NT2/D1 (cell line): ENCODE measurements around the gene PSMD8.
"Not testable (repeated sequence)": the region's sequence is repeated elsewhere in the genome, so short reads cannot be mapped to it uniquely, and the experiment has no call there.

ENCODE experiments used
- DNase-seq: peaks from one replicate; pipeline ENCODE4 v3.0.0-alpha.2; 2011; ENCODE audit warnings: low read depth, low spot score
- H3K27me3 ChIP-seq: 2 replicates; pipeline ENCODE4 v1.6.0; 2011; ENCODE audit warnings: mild to moderate bottlenecking; ENCODE audit not compliant: insufficient read length, insufficient read depth
- H3K36me3 ChIP-seq: 2 replicates; pipeline ENCODE4 v1.6.1; 2011; ENCODE audit warnings: mild to moderate bottlenecking, low read length, mixed read lengths; ENCODE audit not compliant: insufficient read depth, insufficient read length
- H3K4me1 ChIP-seq: 2 replicates; pipeline ENCODE4 v1.5.1; 2011; ENCODE audit not compliant: insufficient read depth, insufficient read length
- H3K4me3 ChIP-seq: 2 replicates; pipeline ENCODE4 v1.5.1; 2011; ENCODE audit warnings: low read depth; ENCODE audit not compliant: insufficient read length
- H3K9ac ChIP-seq: 2 replicates; pipeline ENCODE4 v1.6.0; 2011; ENCODE audit warnings: low read depth; ENCODE audit not compliant: insufficient read length
- H3K9me3 ChIP-seq: 2 replicates; pipeline ENCODE4 v1.5.1; 2011; ENCODE audit warnings: mild to moderate bottlenecking, low read length; ENCODE audit not compliant: insufficient read depth
- SUZ12 ChIP-seq: IDR thresholded peaks from 2 replicates; pipeline ENCODE4 v1.6.1; 2011; ENCODE audit not compliant: insufficient read length, insufficient read depth; ENCODE audit errors: extremely low read depth
- YY1 ChIP-seq: IDR thresholded peaks from 2 replicates; pipeline ENCODE4 v1.6.1; 2011; ENCODE audit not compliant: insufficient read length, insufficient read depth
- ZNF274 ChIP-seq: IDR thresholded peaks from 2 replicates; pipeline ENCODE4 v1.6.1; 2011; ENCODE audit warnings: mild to moderate bottlenecking, low read depth, low read length

PSMD8 gene

DNA sequence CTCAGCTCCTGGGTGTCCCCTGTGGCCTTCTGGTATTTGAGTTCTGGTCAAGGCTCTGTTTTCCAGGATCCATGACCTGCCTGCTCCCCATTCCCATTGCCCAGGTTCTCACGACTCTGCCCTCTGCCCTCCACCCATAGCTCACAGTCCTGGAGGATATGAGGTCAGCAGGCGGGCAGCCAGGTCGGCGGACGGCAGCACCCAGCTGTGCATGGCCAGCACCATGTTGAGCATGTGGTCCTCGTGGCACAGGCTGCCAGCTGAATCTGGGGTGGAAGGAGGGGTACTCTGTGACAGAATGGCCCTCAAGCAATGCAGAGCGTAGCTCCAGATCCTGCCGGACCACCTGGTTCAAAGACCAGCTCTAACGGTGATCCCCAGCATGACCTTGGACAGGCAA is 46.6 kb downstream of the PSMD8 start:
- no peak for DNase-seq
- Histone ChIP-seq H3K4me3 (no peak overlapping the region), H3K4me1 (peaks cover 12% of the 10 kb centered on the region), H3K9ac (no peak overlapping the region), H3K9me3 (no peaks in the 10 kb centered on the region), H3K36me3 (no peaks in the 10 kb centered on the region), H3K27me3 (peaks cover 4% of the 10 kb centered on the region)
- TF ChIP-seq SUZ12, result no peak
- TF ChIP-seq YY1, result no peak
- no peak for TF ChIP-seq ZNF274

DNA sequence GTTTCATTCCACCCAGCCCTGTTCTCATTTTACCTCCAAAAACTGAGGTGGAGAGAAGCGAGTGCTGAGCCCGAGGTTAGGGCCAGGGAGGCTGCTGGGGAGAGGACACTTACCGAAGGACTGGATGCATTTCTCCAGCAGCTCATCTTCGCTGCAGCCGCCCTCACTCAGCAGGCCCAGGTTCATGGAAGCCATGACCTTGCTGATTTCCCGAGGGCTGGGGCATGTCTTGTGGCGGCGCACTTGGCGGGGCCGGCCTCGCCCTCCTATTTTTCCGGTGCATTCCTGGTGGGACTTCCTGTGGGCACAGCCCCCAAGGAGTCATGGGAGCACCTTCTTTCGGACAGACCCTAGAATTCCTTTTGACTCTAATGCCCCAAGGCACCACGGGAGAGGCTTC is 47.5 kb downstream of the PSMD8 start:
- TF ChIP-seq SUZ12, result no peak
- TF ChIP-seq ZNF274, result no peak
- no peak for TF ChIP-seq YY1
- Histone ChIP-seq H3K27me3 (peaks cover 4% of the 10 kb centered on the region), H3K4me1 (peaks cover 12% of the 10 kb centered on the region), H3K9me3 (no peaks in the 10 kb centered on the region), H3K4me3 (no peak overlapping the region), H3K9ac (no peak overlapping the region), H3K36me3 (no peaks in the 10 kb centered on the region)
- no peak for DNase-seq

DNA sequence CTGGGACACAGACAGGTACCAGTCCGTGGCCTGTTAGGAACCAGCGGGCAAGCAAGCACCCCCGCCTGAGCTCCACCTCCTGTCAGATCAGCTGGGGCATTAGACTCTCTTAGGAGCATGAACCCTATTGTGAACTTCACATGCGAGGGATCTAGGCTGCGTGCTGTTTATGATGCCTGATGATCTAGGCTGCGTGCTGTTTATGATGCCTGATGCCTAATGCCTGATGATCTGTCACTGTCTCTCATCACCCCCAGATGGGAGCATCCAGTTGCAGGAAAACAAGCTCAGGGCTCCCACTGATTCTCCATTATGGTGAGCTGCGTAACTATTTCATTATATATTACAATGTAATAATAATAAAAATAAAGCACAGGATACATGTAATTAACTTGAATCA is 48.1 kb downstream of the PSMD8 start:
- no peak for DNase-seq
- peaks cover 4% of the 10 kb centered on the region for H3K27me3 ChIP-seq
- peaks cover 7% of the 10 kb centered on the region for H3K4me1 ChIP-seq
- H3K4me3 ChIP-seq, result no peak overlapping the region
- no peaks in the 10 kb centered on the region for H3K9me3 ChIP-seq
- H3K9ac ChIP-seq, result no peak overlapping the region
- TF ChIP-seq SUZ12, result no peak
- TF ChIP-seq ZNF274, result no peak
- TF ChIP-seq YY1, result no peak
- no peaks in the 10 kb centered on the region for H3K36me3 ChIP-seq

DNA sequence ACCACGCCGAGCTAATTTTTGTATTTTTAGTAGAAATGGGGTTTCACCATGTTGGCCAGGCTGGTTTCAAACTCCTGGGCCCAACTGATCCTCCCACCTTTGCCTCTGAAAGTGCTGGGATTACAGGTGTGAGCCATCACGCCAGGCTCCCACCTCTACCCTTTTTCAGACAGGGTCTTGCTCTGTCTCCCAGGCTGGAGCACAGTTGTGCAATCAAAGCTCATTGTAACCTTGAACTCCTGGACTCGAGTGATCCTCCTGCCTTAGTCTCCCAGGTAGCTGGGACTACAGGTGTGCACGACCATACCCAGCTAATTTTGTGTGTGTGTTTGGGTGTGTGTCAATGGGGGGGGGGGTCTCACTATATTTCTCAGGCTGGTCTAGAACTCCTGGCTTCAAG is 49.9 kb downstream of the PSMD8 start:
- Histone ChIP-seq H3K36me3 (no peaks in the 10 kb centered on the region), H3K9ac (no peak overlapping the region), H3K4me1 (peaks cover 7% of the 10 kb centered on the region), H3K27me3 (no peaks in the 10 kb centered on the region), H3K4me3 (no peak overlapping the region), H3K9me3 (no peaks in the 10 kb centered on the region)
- DNase-seq, result no peak
- no peak for TF ChIP-seq SUZ12
- TF ChIP-seq YY1, result no peak
- TF ChIP-seq ZNF274, result no peak

DNA sequence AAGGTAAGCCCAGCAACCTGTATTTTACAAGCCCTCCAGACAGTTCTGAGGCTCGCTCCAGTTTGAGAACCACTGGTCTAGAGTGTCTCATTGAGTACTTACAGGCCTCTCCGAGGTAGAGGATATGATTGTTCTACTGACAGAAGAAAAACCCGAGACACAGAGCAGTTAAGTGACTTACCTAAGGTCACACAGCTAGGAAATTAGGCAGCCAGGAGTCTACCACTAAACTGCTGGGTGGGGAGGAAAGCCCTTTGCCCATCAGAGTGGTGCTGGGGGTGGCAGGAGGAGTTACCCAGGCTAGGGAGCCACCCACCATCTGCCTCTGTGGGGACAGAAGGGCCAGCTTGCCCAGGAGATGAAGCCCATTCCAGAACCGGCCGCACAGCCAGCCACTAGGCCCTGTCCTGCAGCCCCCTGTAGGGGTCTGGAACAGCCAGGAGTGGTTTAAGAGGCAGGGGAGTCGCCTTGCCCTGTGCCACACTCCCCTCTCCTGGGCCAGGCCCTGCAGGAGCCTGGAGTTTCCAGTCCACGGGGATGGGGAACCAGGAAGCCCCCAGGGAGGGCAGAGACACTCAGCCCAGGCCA is 50.9 kb downstream of the PSMD8 start:
- Histone ChIP-seq H3K4me1 (peaks cover 7% of the 10 kb centered on the region), H3K9me3 (no peaks in the 10 kb centered on the region), H3K36me3 (no peaks in the 10 kb centered on the region), H3K27me3 (no peaks in the 10 kb centered on the region), H3K9ac (peak overlapping the region; percentile 63), H3K4me3 (peak overlapping the region; percentile 5)
- no peak for DNase-seq
- no peak for TF ChIP-seq SUZ12
- TF ChIP-seq YY1, result no peak
- no peak for TF ChIP-seq ZNF274

DNA sequence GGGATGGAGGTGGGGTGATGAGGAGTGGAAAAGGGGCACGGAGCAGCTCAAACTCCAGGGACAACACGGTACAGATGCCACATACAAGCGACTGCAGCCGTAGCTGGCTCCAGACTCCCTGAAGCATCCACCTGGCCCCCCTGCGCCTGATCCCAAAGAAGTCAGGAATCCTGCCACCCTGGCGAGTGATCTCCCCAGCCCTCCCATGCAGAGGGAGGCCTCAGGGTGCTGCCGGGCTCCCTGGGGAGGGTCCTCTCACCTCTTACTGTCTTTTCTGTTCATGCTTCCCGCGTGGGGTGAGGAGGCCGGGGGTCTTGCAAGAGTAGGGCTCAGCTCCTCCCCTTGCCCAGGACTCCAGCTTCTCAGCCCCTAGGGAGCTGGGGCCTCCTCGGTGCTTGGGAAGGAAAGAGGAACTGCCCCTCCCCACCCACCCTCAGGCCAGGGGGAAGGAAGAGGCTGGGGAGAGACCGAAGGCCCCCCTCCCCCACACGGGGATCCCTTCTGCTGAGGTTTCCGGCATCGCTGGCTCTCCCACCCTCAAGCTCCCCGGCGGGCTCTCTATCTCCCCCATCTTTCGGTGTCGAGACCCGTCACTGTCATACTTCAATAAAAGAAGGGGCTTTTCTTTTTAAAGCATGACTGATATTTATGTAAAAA is 51.6 kb downstream of the PSMD8 start, which contains the start of gene RASGRP4:
TSS of gene RASGRP4 (minus strand) at position 410 of the 657 bp plus-strand sequence. CDS start at position 282, 128 bp downstream.
- H3K4me3 ChIP-seq, result peak within 1 kb of the TSS; percentile 5
- peak within 1 kb of the TSS; percentile 63 for H3K9ac ChIP-seq
- DNase-seq, result no peak
- no peak for TF ChIP-seq YY1
- TF ChIP-seq SUZ12, result no peak
- TF ChIP-seq ZNF274, result no peak
- no peaks in the 10 kb centered on the region for H3K27me3 ChIP-seq
- no peaks in the 10 kb centered on the region for H3K9me3 ChIP-seq
- H3K4me1 ChIP-seq, result peaks cover 7% of the 10 kb centered on the region
- no peaks in the 10 kb centered on the region for H3K36me3 ChIP-seq

DNA sequence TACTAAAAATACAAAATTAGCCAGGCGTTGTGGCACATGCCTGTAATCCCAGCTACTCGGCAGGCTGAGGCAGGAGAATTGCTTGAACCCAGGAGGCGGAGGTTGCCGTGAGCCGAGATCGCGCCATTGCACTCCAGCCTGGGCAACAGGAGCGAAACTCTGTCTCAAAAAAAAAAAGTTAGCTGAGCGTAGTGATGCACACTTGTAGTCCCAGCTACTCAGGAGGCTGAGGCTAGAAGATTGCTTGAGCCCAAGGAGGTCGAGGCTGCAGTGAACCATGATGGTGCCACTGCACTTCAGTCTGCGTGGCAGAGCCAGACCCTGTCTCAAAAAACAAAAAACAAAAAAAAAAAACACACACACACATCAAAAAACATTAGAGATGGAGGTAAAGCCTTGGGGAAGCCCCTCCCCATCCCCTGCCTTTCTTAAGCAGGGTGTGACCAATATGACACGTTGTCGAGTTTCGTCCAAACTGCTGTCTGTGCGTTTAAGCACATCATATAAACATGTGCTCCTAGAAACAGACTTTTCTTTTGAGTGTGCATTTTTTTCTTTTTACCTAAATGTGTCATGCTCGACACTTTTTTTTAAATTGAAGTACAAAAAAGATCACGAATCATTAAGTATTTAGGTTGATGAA is 52.8 kb downstream of the PSMD8 start:
- H3K36me3 ChIP-seq, H3K4me1 ChIP-seq, DNase-seq, H3K9ac ChIP-seq, H3K9me3 ChIP-seq, H3K4me3 ChIP-seq, H3K27me3 ChIP-seq: not testable (repeated sequence)

DNA sequence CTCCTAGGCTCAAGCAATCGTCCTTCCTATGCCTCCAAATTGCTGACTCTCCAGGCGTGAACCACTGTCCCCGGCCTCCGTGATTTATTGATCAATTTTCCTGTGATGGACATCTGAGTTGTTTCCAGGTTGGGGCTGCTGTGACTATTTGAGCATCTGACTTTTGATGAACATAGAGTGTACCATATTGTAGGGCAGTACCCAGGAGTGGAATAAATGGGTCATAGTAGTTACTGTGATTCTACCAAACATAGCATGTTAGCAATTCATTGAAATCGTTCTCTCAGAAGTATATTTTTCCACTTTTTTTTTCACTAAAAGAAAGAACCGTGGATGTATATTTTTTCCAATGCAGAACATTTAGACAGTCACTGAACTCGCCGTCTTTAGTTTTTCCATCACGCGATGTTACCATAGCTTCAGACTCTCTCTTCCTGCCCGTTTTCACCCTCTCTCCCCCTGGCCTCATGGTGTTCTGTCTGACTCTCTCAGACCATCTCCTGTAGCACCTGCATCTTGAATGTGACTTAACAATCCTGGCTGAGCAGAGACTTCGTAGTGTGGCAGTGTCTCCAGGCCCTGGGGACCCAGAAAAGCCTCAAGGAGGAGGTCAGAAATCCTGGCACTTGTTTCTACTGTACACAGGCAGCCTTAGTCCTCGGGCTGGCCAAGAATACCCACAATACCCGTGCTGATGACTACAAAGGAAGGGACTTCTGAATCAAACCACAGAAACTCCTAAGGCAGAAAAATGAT is 54.9 kb downstream of the PSMD8 start:
- Histone ChIP-seq H3K9ac (no peak overlapping the region), H3K9me3 (no peaks in the 10 kb centered on the region), H3K36me3 (no peaks in the 10 kb centered on the region), H3K27me3 (peaks cover 3% of the 10 kb centered on the region), H3K4me1 (peaks cover 7% of the 10 kb centered on the region), H3K4me3 (no peak overlapping the region)
- no peak for DNase-seq
- TF ChIP-seq ZNF274, result no peak
- no peak for TF ChIP-seq SUZ12
- no peak for TF ChIP-seq YY1
